Right lobe of liver (tissue), 6 donors: Measurements from ENCODE around the gene XPO4. TPM values are rescaled to one million over a fixed set of nuclear protein-coding genes. Genes with fewer than 3 reads are reported as not detected.

Experiments
- ATAC-seq, 4 donors: fragments of 200-7000 bp; cut with Tn5 transposase; one replicate each; pipeline ENCODE4 v1.9.1; 2020; ENCODE audit warnings: mild to moderate bottlenecking in 4 of 4, moderate library complexity in 4 of 4
- DNase-seq, 3 donors: peaks; one replicate each; pipeline ENCODE4 v3.0.0-alpha.2; 2020
- H3K27ac ChIP-seq, 3 donors: fragments of 200-600 bp; one replicate each; pipeline ENCODE4 v1.8.0; 2022
- H3K27me3 ChIP-seq, 2 donors: fragments of 200-600 bp; one replicate each; pipeline ENCODE4 v1.8.0; 2022
- H3K36me3 ChIP-seq, 4 donors: fragments of 200-600 bp; sonication (generic) in 1 of 4; one replicate each; pipeline versions ENCODE4 v1.5.1 to v1.8.0; 2017 to 2022; ENCODE audit warnings: control low read depth in 1 of 4
- H3K4me1 ChIP-seq, 4 donors: fragments of 200-600 bp; sonication (generic) in 1 of 4; one replicate each; pipeline versions ENCODE4 v1.5.1 to v1.8.0; 2017 to 2022; ENCODE audit warnings: control low read depth in 1 of 4
- H3K4me3 ChIP-seq, 3 donors: fragments of 200-600 bp; one replicate each; pipeline ENCODE4 v1.8.0; 2022
- H3K9me3 ChIP-seq, 4 donors: fragments of 200-600 bp; sonication (generic) in 1 of 4; one replicate each; pipeline versions ENCODE4 v1.5.1 to v1.8.0; 2017 to 2022; ENCODE audit warnings: control low read depth in 1 of 4
- POLR2A ChIP-seq: fragments of 450-650 bp; IDR thresholded peaks from one replicate; pipeline ENCODE4 v1.6.1; 2017; ENCODE audit warnings: antibody characterized with exemption, mild to moderate bottlenecking
- WGBS: methylation state at CpG from one replicate; pipeline ENCODE4 v1.1.6; 2018; ENCODE audit warnings: low coverage, low lambda C conversion rate; ENCODE audit not compliant: insufficient coverage; ENCODE audit errors: missing lambda C conversion rate; 5-methylcytosine and 5-hydroxymethylcytosine counted together
- intact Hi-C, 2 donors: fragments of 100-400 bp; cut with DNase I; formaldehyde crosslinking; loops; one replicate each; pipeline versions ENCODE4 v1.11.2 to v1.14.1; 2022
- total RNA-seq, 6 experiments: library from RNA; depleted of rRNA in 2 of 6; stranded (reverse); fragments of >200 nt in 2 of 6; fragmentation: NEBNext Ultra II Directional in 3 of 6; extraction: Animal tissue kit (Norgen Biotek cat#: 25700) in 3 of 6; gene quantifications; one replicate each; pipeline versions ENCODE4 v1.1.0 to v1.2.4, GENCODE V29; 2016 to 2023
- TF ChIP-seq, protein P1 (sequence below), 4 donors: fragments of 200-600 bp in 3 of 4; fragments of 450-650 bp in 1 of 4; IDR thresholded peaks; one replicate each; pipeline versions ENCODE4 v1.5.1 to v1.8.0; 2016 to 2022; ENCODE audit warnings: antibody characterized with exemption in 4 of 4, mild to moderate bottlenecking in 2 of 4
- donor health status: DM: no; HTN: yes; CAD: no.
- donor health status: DM: no; HTN: no; CAD: no.
- donor health status: DM: no; HTN: no; CAD: no.
- donor health status: DM: no; HTN: yes; CAD: no.
- donor health status: DM: no; HTN: yes; CAD: no.

Gene XPO4
- total RNA-seq, 6 experiments from 2014 or later, result 4.4 to 9.9 (median 7.2) TPM

DNA sequence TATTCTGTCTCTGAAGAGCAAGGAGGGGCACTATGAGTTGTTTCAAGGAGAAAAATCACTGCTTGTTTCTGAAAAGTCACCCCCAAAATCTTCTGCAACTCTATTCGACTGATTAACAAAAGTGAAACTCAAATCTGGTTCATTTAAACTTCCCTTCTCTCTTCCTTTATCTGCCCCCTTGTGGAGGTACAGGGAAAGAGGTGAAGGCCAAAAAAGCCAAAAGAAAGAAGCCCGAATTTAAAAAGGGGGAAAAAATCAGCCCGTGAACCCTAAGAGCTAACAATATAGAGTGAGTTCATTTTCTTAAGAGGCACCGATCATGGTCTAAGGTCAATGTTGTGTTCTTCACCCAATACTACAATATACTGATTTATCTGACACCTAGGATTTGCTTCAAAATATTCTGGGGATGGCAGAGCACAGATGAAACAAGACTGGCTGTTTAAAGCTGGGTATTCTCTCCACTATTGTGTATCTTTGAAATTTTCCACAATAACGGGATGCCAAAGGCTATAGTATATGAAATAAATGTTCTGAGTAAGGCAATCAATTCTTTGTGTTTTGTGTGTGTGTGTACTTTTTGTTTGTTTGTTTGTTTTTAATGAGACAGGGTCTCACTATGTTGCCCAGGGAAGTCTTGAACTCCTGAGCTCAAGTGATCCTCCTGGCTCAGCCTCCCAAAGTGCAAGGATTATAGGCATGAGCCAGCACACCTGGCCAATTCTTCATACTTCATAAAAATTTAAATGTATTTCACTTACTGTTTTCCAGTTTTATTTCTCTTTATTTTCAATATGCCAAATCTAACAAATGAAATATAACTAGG is 73.8 kb downstream of the XPO4 start:
- Histone ChIP-seq H3K27ac (no peak overlapping the region), H3K27me3 (no peaks in the 10 kb centered on the region), H3K4me1 (peaks cover 0 to 5% (median 0%) of the 10 kb centered on the region in 4 donors), H3K4me3 (peak overlapping the region in 2 of 3 donors; percentile 22 to 30), H3K9me3 (no peaks in the 10 kb centered on the region), H3K36me3 (peaks cover 0 to 3% (median 0%) of the 10 kb centered on the region in 4 donors)
- intact Hi-C loops, result loop anchor here in 1 of 2 donors (10.0 kb wide), 1 partner anchor 114 kb away; no protein-coding TSS in a partner anchor
- ATAC-seq, result peak; percentile 87 to 96 (median 91)
- 7% methylated on average over 5 of the region's 5 CpGs for WGBS
- DNase-seq, result no peak
- TF ChIP-seq, protein P1, sequence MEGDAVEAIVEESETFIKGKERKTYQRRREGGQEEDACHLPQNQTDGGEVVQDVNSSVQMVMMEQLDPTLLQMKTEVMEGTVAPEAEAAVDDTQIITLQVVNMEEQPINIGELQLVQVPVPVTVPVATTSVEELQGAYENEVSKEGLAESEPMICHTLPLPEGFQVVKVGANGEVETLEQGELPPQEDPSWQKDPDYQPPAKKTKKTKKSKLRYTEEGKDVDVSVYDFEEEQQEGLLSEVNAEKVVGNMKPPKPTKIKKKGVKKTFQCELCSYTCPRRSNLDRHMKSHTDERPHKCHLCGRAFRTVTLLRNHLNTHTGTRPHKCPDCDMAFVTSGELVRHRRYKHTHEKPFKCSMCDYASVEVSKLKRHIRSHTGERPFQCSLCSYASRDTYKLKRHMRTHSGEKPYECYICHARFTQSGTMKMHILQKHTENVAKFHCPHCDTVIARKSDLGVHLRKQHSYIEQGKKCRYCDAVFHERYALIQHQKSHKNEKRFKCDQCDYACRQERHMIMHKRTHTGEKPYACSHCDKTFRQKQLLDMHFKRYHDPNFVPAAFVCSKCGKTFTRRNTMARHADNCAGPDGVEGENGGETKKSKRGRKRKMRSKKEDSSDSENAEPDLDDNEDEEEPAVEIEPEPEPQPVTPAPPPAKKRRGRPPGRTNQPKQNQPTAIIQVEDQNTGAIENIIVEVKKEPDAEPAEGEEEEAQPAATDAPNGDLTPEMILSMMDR (IDR thresholded peaks at IDR 0.05), result peak; percentile 73 to 85 (median 82)
- no peak for TF ChIP-seq POLR2A

DNA sequence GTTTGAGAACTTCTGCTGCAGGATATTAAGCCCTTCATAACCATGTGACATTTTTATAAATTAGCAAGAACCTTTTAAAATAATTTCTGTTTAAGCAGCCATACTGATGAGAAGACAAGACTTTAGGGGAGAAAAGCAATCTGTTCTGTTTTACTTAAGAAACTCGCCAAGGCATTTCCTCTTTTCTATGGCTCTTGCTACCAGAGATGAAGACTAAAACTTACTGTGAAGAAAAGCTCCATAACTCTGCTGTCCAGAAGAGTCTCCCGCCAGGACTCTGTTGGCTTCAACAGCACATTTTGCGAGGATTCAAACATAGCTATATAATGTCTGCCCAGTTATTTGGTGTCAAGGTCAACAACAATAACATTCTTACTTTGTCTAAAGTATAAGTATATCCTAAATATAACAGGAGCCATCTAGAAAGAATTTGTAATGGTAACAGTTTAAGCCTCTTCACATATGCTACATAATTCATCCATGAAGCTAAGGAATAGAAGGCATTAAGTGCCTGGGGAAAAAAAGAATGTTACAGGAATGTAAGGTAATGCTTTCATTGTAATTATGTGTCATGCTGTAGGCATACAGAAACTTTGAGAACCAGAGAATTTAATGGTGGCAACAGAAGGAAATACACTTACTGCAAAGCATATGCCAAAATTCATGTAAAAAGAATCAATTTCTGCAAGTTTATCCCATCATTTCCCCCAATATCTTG is 75.5 kb downstream of the XPO4 start:
- Histone ChIP-seq H3K9me3 (no peaks in the 10 kb centered on the region), H3K27me3 (no peaks in the 10 kb centered on the region), H3K4me1 (peaks cover 0 to 5% (median 0%) of the 10 kb centered on the region in 4 donors), H3K4me3 (no peak overlapping the region), H3K27ac (no peak overlapping the region), H3K36me3 (no peaks in the 10 kb centered on the region)
- intact Hi-C loops, result loop anchor here in 1 of 2 donors (10.0 kb wide), 1 partner anchor 112 kb away; no protein-coding TSS in a partner anchor
- WGBS, result 92% methylated on average over 3 of the region's 3 CpGs
- ATAC-seq (no peak), DNase-seq (no peak)
- TF ChIP-seq POLR2A, result no peak
- TF ChIP-seq, protein P1 (IDR thresholded peaks at IDR 0.05), result no peak

DNA sequence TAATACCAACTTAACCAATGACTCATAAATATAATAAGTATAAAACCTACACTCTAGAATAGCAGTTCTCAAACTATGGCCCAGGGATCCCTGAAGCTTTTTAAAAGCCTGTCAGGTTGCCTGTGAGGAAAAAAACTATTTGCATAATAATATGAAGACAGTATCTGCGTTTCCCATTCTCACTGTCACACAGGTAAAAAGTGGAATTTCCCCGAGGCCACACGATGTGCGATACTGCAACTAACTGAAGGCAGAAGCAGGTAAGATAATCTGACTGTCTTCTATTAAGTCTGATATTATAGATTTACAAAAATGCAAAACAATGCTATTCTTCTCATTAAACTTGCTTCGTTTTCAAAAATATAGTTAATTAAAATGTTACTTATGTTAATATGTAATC is 76.2 kb downstream of the XPO4 start:
- no peak for TF ChIP-seq POLR2A
- TF ChIP-seq, protein P1 (IDR thresholded peaks at IDR 0.05), result no peak
- Histone ChIP-seq H3K4me3 (no peak overlapping the region), H3K36me3 (no peaks in the 10 kb centered on the region), H3K27me3 (no peaks in the 10 kb centered on the region), H3K4me1 (peaks cover 0 to 5% (median 0%) of the 10 kb centered on the region in 4 donors), H3K9me3 (no peaks in the 10 kb centered on the region), H3K27ac (no peak overlapping the region)
- ATAC-seq (no peak), DNase-seq (no peak)
- 91% methylated on average over 5 of the region's 5 CpGs for WGBS
- intact Hi-C loops, result loop anchor here in 1 of 2 donors (10.0 kb wide), 1 partner anchor 112 kb away; no protein-coding TSS in a partner anchor

DNA sequence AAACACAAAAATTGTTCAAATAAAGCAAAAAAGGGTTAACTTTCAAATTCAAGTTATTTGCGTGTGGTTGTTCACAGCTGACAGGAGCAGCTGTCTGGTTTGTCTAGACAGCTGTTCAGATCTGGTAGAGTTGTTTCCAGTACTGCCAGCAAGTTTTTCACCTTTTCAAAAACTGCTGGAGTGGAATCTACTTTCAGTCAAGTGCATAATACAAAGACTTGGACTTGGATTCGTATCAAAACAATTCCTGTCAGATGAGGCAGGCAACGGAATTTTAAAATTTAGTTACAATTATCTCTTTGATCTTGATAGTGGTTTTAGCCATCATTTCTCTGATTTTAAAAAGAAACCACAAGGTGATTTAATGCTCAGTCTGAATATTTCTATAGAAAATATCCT is 77.1 kb downstream of the XPO4 start:
- Histone ChIP-seq H3K27ac (no peak overlapping the region), H3K4me3 (no peak overlapping the region), H3K4me1 (peaks cover 0 to 5% (median 0%) of the 10 kb centered on the region in 4 donors), H3K27me3 (no peaks in the 10 kb centered on the region), H3K36me3 (no peaks in the 10 kb centered on the region), H3K9me3 (no peaks in the 10 kb centered on the region)
- DNase-seq, result no peak
- intact Hi-C loops, result loop anchor here in 1 of 2 donors (10.0 kb wide), 1 partner anchor 111 kb away; no protein-coding TSS in a partner anchor
- TF ChIP-seq, protein P1 (IDR thresholded peaks at IDR 0.05), result no peak
- TF ChIP-seq POLR2A, result no peak
- no peak for ATAC-seq
- 49% methylated on average over 3 of the region's 3 CpGs for WGBS
